Natural killer cell (primary cell): Measurements from ENCODE around the gene HNRNPC. TPM values are rescaled to one million over a fixed set of nuclear protein-coding genes. Genes with fewer than 3 reads are reported as not detected.

Experiments
- ATAC-seq, 3 donors: fragments of 150-1000 bp in 2 of 3; fragments of 200-7000 bp in 1 of 3; cut with Tn5 transposase; 1 replicate in 1 of 3; 2 replicates in 2 of 3; pipeline ENCODE4 v1.10.0; 2021; ENCODE audit warnings: mild to moderate bottlenecking in 2 of 3, moderate library complexity in 2 of 3
- DNase-seq, 2 donors: peaks; one replicate each; pipeline versions ENCODE4 v3.0.0 to v3.0.0-alpha.2; 2013 to 2021; ENCODE audit warnings: mixed read lengths in 1 of 2
- H3K27ac ChIP-seq: one replicate; pipeline ENCODE4 v1.5.1; 2013; ENCODE audit warnings: mild to moderate bottlenecking, low read length
- H3K27me3 ChIP-seq: one replicate; pipeline ENCODE4 v1.6.1; 2013; ENCODE audit warnings: low read length; ENCODE audit not compliant: control insufficient read depth, insufficient read depth
- H3K36me3 ChIP-seq: one replicate; pipeline ENCODE4 v1.6.1; 2013; ENCODE audit warnings: low read length; ENCODE audit not compliant: control insufficient read depth, insufficient read depth
- H3K4me1 ChIP-seq: one replicate; pipeline ENCODE4 v1.6.1; 2013; ENCODE audit warnings: low read length; ENCODE audit not compliant: control insufficient read depth, insufficient read depth
- H3K4me3 ChIP-seq: one replicate; pipeline ENCODE4 v1.5.1; 2013; ENCODE audit warnings: low read length
- H3K9me3 ChIP-seq: one replicate; pipeline ENCODE4 v1.6.1; 2013; ENCODE audit warnings: low read length; ENCODE audit not compliant: control insufficient read depth, insufficient read depth
- H3K27ac Mint-ChIP-seq, 2 donors: one replicate each; pipeline ENCODE4 v1.8.0; 2022; ENCODE audit warnings: mild to moderate bottlenecking in 2 of 2, mixed read lengths in 2 of 2, moderate library complexity in 1 of 2
- H3K27me3 Mint-ChIP-seq, 2 donors: one replicate each; pipeline ENCODE4 v1.8.0; 2022; ENCODE audit warnings: low read depth in 2 of 2, mixed read lengths in 2 of 2
- H3K36me3 Mint-ChIP-seq: one replicate; pipeline ENCODE4 v1.8.0; 2022; ENCODE audit warnings: mixed read lengths
- H3K4me1 Mint-ChIP-seq, 2 donors: one replicate each; pipeline ENCODE4 v1.8.0; 2022; ENCODE audit warnings: mixed read lengths in 2 of 2
- H3K4me3 Mint-ChIP-seq: one replicate; pipeline ENCODE4 v1.8.0; 2022; ENCODE audit warnings: mild to moderate bottlenecking, moderate library complexity, mixed read lengths
- H3K9me3 Mint-ChIP-seq, 2 donors: one replicate each; pipeline ENCODE4 v1.8.0; 2022; ENCODE audit warnings: mixed read lengths in 2 of 2
- WGBS: methylation state at CpG from one replicate; pipeline ENCODE4 v1.1.7; 2013; ENCODE audit warnings: missing lambda C conversion rate; ENCODE audit not compliant: insufficient coverage; 5-methylcytosine and 5-hydroxymethylcytosine counted together
- intact Hi-C: fragments of 100-400 bp; cut with micrococcal nuclease; formaldehyde crosslinking; loops from one replicate; pipeline ENCODE4 v1.14.2; 2022
- total RNA-seq, 4 donors: library from RNA; stranded (reverse); fragments of 120-200 nt in 1 of 4; gene quantifications; one replicate each; pipeline versions ENCODE4 v1.2.3 to v1.2.4, GENCODE V29; 2013 to 2022
- TF ChIP-seq, protein P1 (sequence below): fragments of 200-600 bp; IDR thresholded peaks from one replicate; pipeline ENCODE4 v1.8.0; 2022; ENCODE audit warnings: antibody characterized with exemption

The HNRNPC gene
- total RNA-seq, 3 donors from 2014 or later (not counting 1 experiment from before 2014, with no cell fraction given) = 501 to 547 (median 515) TPM

DNA sequence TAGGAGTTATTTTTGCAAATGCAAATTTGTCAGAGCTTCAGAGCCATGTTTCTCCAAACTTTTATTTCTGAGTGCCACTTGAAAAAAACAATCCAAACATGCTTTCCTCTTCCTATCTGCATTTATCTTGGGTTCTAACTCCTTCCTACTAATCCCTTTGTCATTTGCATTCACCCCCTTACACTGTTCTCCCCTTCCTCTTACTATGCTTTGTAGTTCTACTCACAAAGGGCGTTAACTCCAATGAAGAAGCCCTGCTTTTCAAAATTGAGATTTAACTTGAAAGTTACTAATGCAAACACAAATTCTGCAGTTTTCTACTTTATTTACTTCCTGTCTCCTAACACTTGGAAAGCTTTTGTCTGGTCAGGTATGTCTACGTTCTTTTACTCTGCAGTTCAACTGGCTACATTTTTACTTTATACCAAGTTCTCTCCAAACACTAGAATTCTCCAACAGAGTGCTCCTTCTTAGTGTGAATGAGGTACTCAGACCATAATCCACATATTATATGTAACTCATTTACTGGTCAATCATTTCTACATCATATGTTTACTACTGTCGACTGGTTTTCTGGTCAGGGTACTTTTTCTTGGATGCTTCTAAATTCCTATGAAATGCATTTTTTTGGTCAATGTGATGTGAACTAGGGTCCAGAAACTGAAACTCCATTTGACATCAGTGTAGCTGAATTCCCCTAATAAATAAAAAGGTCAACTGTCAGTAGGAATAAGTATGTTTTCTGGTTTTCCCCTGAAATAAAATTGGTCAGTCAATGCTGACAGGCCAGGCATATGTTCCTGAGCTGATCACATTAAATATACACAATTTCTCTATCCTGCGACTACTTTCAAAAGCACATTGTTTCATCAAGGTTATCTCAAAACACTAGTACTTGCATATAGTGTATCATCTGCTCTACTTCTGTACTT is 62.2 kb downstream of the HNRNPC start:
- Histone ChIP-seq H3K27ac (no peak overlapping the region), H3K4me3 (no peak overlapping the region), H3K27me3 (no peaks in the 10 kb centered on the region), H3K36me3 (peaks cover 60% of the 10 kb centered on the region), H3K4me1 (no peaks in the 10 kb centered on the region), H3K9me3 (no peaks in the 10 kb centered on the region)
- Mint-ChIP-seq H3K4me3 (no peak overlapping the region), H3K4me1 (peaks cover 45 to 63% of the 10 kb centered on the region in 2 donors), H3K36me3 (peaks cover 46% of the 10 kb centered on the region), H3K27ac (peak overlapping the region; percentile 44 to 81), H3K9me3 (no peaks in the 10 kb centered on the region), H3K27me3 (no peaks in the 10 kb centered on the region)
- TF ChIP-seq, protein P1, sequence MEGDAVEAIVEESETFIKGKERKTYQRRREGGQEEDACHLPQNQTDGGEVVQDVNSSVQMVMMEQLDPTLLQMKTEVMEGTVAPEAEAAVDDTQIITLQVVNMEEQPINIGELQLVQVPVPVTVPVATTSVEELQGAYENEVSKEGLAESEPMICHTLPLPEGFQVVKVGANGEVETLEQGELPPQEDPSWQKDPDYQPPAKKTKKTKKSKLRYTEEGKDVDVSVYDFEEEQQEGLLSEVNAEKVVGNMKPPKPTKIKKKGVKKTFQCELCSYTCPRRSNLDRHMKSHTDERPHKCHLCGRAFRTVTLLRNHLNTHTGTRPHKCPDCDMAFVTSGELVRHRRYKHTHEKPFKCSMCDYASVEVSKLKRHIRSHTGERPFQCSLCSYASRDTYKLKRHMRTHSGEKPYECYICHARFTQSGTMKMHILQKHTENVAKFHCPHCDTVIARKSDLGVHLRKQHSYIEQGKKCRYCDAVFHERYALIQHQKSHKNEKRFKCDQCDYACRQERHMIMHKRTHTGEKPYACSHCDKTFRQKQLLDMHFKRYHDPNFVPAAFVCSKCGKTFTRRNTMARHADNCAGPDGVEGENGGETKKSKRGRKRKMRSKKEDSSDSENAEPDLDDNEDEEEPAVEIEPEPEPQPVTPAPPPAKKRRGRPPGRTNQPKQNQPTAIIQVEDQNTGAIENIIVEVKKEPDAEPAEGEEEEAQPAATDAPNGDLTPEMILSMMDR = no peak
- DNase-seq = no peak
- WGBS = 79% methylated on average over 4 of the region's 4 CpGs
- intact Hi-C loops = no loop called here
- no peak for ATAC-seq

DNA sequence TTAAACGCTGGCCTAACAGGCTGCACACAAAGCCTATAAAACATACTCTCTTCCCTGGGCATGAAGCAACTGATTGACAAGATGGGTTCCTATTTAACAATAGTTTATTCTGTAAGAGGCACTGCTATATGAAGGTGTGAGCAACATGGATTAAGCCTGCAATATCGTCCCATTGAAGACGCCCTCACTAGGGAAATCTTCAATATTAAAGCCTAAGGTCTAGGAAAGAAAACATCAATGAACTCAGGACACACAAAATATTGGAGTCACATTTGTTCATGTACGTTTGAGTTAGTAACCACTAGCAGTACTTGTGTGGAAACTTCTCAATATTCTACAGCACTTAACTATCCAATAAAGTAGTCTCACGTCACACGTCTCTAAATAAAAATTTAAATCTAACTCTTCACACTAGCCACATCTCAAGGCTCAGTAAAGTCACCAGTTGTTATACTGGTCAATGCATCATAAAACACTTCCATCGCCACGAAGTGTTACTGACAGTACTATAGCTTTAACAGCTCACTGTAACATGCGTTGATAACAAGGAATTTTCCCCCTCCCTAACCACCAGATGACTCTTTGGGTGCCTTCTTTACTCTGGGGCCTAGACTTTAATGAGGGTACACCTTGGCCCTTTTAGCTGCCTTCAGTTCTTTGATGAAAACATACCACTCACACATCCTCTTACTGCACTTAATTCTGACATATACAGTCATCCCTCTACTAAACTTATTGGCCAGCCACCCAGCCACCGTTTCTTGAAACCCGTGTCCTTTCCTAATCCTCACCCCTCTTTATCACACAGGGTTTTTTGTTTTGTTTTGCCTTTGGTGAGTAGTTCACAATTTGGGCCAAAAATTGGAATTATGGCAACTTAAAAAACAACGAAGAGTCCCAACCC is 63.3 kb downstream of the HNRNPC start:
- Mint-ChIP-seq H3K27me3 (no peaks in the 10 kb centered on the region), H3K27ac (peak overlapping the region; percentile 44 to 81), H3K4me1 (peaks cover 39 to 56% of the 10 kb centered on the region in 2 donors), H3K36me3 (peaks cover 35% of the 10 kb centered on the region), H3K9me3 (no peaks in the 10 kb centered on the region), H3K4me3 (no peak overlapping the region)
- TF ChIP-seq, protein P1 = no peak
- H3K36me3 ChIP-seq = peaks cover 51% of the 10 kb centered on the region
- no peak overlapping the region for H3K4me3 ChIP-seq
- DNase-seq (no peak), ATAC-seq (no peak)
- 94% methylated on average over 10 of the region's 12 CpGs for WGBS
- intact Hi-C loops = no loop called here
- no peak overlapping the region for H3K27ac ChIP-seq
- no peaks in the 10 kb centered on the region for H3K9me3 ChIP-seq
- no peaks in the 10 kb centered on the region for H3K27me3 ChIP-seq
- H3K4me1 ChIP-seq = no peaks in the 10 kb centered on the region

DNA sequence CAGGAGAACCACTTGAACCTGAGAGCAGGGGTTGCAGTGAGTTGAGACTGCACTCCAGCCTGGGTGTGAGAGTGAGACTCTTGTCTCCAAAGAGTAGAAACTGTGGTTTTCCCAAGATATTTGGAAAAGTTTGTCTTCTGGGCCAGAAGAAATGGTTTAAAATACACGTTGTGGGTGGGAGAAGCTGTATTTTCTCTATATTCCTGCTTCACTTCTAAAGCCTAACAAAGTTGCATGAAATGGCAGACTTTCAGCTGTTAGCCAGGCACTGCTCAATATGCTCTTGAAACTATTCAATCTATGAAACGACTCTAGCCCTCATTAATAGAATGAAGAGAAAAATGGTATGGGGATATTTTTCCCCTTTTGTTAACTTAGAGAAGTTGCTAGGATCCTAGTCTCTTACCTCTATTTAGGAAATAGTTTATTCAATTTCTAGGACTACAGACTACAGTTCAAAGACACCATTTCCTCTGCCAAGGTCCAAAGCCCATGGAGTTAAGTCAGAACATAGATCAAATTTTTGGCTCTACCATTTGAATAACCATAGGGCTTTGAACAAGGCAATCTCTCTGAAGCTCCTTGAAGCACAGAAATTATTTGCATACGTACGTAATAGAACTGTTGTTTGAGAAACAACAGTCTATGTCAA is 64.1 kb downstream of the HNRNPC start:
- Mint-ChIP-seq H3K36me3 (peaks cover 30% of the 10 kb centered on the region), H3K4me1 (peaks cover 37 to 54% of the 10 kb centered on the region in 2 donors), H3K27ac (peak overlapping the region in 1 of 2 donors; percentile 81), H3K9me3 (no peaks in the 10 kb centered on the region), H3K4me3 (no peak overlapping the region), H3K27me3 (no peaks in the 10 kb centered on the region)
- intact Hi-C loops = no loop called here
- 100% methylated on average over 2 of the region's 4 CpGs for WGBS
- DNase-seq (peak in 1 of 2 donors; percentile 9), ATAC-seq (no peak)
- TF ChIP-seq, protein P1 = no peak
- H3K4me1 ChIP-seq = no peaks in the 10 kb centered on the region
- H3K4me3 ChIP-seq = no peak overlapping the region
- peaks cover 49% of the 10 kb centered on the region for H3K36me3 ChIP-seq
- H3K27ac ChIP-seq = no peak overlapping the region
- H3K9me3 ChIP-seq = no peaks in the 10 kb centered on the region
- H3K27me3 ChIP-seq = no peaks in the 10 kb centered on the region
